Measurements from ENCODE around the gene PARD3.

Gene PARD3

GRCh38 chr10:34106356-34106885 is 708.7 kb downstream of the PARD3 start:
- DNase-seq: no peak

DNA sequence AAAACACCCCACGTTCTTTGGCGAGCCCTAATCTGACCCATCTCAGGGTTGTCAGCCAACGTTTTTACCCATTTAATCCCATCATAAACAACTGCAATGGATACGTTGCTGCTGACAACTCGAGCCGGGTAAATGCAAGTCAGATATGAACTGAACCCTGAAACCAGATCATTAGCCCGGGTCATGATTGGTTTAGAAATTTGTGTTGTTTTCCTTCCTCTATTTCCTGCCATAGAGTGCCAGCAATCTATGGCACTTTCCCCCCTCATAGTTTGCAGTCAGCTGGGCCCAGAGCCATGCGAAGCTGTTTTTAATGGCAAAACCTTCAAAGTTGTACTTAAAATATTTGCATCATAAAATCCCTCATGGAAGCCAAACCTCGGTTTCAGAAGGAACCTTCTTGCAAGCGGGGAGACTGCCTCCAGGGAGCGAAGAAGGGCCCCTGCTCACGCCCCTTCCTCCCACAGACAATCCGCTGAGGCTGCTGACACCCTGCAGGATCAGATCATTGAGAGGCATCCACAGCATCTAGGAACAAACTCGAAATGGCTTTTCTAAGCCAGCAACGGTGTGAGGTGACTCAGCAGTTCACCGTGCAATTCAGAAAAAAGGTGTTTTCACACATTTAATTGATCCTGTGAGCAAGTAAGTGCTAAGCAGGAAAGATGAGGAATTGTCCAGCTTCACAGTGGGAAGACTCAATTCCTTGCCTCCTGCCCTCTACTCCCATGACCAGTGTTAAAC is 710.1 kb downstream of the PARD3 start:
- DNase-seq: no peak

GRCh38 chr10:34102893-34103506 is 712.1 kb downstream of the PARD3 start:
- DNase-seq: no peak

GRCh38 chr10:34102237-34102673 is 712.8 kb downstream of the PARD3 start:
- DNase-seq: no peak

DNA sequence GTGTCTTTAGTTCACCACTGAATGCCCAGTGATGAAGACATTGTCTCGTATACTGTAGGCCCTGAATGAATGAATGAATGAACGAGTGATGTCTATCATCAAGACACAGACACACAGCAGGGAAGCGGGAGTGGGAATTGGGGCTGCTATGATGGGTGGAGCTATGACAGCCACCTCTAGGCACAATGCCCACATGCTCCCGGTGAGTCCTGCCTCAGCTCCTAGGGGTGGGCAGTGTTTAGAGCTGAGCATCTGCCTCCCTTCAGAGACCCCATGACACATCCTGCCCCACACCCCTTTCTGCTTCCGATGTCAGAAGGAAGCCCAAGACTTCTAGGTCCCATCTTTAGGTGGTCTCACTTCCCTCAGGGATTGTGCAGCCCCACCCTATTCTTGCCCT is 714.1 kb downstream of the PARD3 start:
- DNase-seq: no peak

DNA sequence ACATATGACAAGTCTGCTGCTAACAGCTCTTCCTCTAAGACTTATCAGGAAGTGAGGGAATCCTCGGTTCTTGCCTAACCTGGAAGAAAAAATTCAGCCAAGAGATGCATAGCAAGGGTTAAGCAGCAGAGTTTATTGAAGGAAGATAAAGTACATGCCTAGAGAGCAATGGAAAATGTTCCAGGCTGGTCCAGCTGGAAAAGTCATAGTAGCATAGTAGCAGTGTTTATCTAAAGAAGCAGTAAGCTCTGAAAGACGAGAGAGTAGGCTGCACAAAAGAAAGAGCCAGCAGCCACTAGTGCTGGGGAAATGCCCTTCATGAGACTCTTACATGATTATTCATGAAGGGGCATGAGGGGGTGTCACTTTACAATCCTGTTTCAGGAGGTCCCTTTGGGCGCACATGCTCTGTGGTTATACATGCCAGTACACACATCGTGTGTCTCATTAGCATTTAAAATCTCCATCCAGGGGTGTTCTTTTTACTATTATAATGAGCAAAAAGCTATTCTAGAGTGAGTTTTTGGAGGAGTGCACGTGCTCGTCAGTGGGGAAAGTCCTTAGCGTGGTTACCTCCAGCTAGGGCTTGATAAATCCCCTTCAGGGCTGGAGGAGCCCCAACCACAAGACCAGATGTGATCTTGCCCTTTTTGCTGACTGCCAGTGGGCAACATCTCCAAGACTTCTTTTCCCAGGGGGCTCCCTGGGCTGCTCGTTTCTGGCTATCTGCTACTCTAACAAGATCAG is 716.1 kb downstream of the PARD3 start:
- no peak for DNase-seq

GRCh38 chr10:34097682-34098081 is 717.4 kb downstream of the PARD3 start:
- no peak for DNase-seq

GRCh38 chr10:34094961-34095360 is 720.1 kb downstream of the PARD3 start:
- no peak for DNase-seq

- no peak for DNase-seq
These were observed 720.9 kb downstream of the PARD3 start for GRCh38 chr10:34094146-34094696.

GRCh38 chr10:34092891-34093290 is 722.2 kb downstream of the PARD3 start:
- DNase-seq: no peak

DNA sequence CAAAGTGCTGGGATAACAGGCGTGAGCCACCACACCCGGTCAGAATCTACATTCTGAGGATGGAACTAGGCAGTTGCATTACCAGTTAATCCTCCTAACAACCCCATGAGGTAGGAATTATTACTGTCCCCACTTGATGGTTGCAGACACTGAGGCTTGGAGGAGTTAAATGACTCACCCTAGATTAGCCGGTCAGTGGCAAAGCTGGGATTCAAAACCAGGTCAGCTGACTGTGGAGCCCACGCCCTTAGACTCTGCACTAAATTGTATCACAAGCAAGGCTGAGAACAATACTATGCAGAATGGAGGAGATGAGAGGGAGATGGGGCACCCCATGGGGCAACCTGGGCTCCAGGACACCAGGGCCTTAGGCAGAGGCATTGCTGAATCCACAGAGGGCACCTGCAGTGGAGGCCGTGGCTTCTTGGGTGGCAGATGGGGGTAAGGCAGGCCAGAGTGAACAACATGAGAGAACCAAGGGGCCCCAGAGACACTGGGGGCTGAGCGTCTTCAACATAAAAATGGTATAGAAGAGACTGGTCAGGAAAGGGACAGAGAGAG is 723.4 kb downstream of the PARD3 start:
- DNase-seq: no peak

- DNase-seq: no peak
These were observed 725.8 kb downstream of the PARD3 start for GRCh38 chr10:34089253-34089652.

DNA sequence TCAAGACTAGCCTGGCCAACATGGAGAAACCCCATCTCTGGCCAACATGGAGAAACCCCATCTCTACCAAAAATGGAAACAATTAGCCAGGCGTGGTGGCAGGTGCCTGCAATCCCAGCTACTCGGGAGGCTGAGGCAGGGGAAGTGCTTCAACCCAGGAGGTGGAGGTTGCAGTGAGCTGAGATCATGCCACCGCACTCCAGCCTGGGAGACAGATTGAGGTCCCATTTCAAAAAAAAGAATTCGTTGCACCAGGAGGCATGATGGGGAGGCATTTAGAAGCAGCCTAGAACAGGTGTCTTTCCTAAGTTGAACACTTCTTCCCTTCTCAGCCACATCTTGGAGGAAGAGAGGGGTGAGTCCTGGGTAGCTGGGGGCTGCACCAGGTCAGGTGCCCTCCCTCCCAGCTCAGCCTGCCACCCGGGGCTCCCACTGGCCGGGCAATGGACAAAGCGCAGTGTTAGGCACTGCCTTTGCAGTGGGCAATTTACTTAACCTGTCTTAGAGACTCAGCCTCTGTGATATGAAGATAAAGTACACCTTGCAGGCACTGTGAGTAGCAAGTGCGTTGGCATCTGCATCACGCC is 726.8 kb downstream of the PARD3 start:
- DNase-seq: no peak

- no peak for DNase-seq
These were observed 728.0 kb downstream of the PARD3 start for GRCh38 chr10:34087095-34087418.

GRCh38 chr10:34083567-34083966 is 731.5 kb downstream of the PARD3 start:
- no peak for DNase-seq

DNA sequence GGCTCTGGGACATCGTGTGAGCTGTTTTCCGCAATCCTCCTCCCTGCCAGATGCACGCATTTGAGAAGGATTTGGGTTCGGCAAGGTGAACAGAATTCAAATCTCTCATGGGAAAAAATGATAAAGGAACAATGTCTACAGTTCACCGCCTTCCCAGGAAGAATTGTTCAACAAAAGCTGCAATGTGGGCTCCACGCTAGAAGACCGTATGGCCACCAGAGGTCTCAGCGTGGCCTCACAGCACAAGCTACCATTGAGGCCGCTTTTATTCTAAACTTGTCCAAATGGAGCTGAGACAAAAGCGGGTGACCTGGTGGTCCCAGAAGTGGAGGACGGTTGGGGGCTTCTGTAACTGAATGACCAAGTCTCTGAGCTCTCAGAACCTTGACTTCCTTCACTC is 733.1 kb downstream of the PARD3 start:
- DNase-seq: no peak

- DNase-seq: no peak
These were observed 733.8 kb downstream of the PARD3 start for GRCh38 chr10:34081347-34081743.

- DNase-seq: no peak
These were observed 734.4 kb downstream of the PARD3 start for GRCh38 chr10:34080485-34081346.

GRCh38 chr10:34079702-34080484 is 735.2 kb downstream of the PARD3 start:
- DNase-seq: no peak

- DNase-seq: no peak
These were observed 736.2 kb downstream of the PARD3 start for GRCh38 chr10:34078745-34079470.

Measured in DMS153 (cell line).